WTC11 (cell line): ENCODE measurements around the gene AOC3. TPM values are rescaled to one million over a fixed set of nuclear protein-coding genes. Genes with fewer than 3 reads are reported as not detected.
A peak's percentile ranks its signal among the peaks of the same experiment; 100 is the strongest.

ENCODE experiments used
- ATF2 ChIP-seq: sonication (generic); formaldehyde crosslinking; IDR thresholded peaks from 2 replicates; pipeline ENCODE4 v1.8.1; 2022; ENCODE audit warnings: low read depth, missing genetic modification reagents, borderline replicate concordance
- ATF3 ChIP-seq: sonication (generic); formaldehyde crosslinking; conservative IDR thresholded peaks from 2 replicates; pipeline ENCODE4 v1.8.1; 2022; ENCODE audit warnings: mild to moderate bottlenecking, missing genetic modification reagents
- EMX1 ChIP-seq: fragments of 250-450 bp; sonication (Bioruptor Pico); IDR thresholded peaks from 2 replicates; pipeline ENCODE4 v1.8.0; 2021; ENCODE audit warnings: mild to moderate bottlenecking
- ESRRA ChIP-seq: sonication (generic); formaldehyde crosslinking; IDR thresholded peaks from 2 replicates; pipeline ENCODE4 v1.8.1; 2022; ENCODE audit warnings: mild to moderate bottlenecking, missing genetic modification reagents, borderline replicate concordance
- FOXP1 ChIP-seq: sonication (generic); formaldehyde crosslinking; IDR thresholded peaks from 2 replicates; pipeline ENCODE4 v1.8.0; 2022; ENCODE audit warnings: missing genetic modification reagents, mild to moderate bottlenecking, moderate library complexity, borderline replicate concordance
- FOXP4 ChIP-seq: sonication (generic); formaldehyde crosslinking; IDR thresholded peaks from 2 replicates; pipeline ENCODE4 v1.8.0; 2022; ENCODE audit warnings: mild to moderate bottlenecking, missing genetic modification reagents
- GABPB1 ChIP-seq: sonication (generic); formaldehyde crosslinking; IDR thresholded peaks from 2 replicates; pipeline ENCODE4 v1.8.1; 2023; ENCODE audit warnings: mild to moderate bottlenecking, missing genetic modification reagents
- GRHL2 ChIP-seq: fragments of 250-450 bp; sonication (Bioruptor Pico); IDR thresholded peaks from 2 replicates; pipeline ENCODE4 v1.8.0; 2022; ENCODE audit warnings: mild to moderate bottlenecking, moderate library complexity; ENCODE audit not compliant: insufficient replicate concordance, severe bottlenecking
- IRF1 ChIP-seq: sonication (generic); formaldehyde crosslinking; IDR thresholded peaks from 2 replicates; pipeline ENCODE4 v1.8.0; 2023; ENCODE audit warnings: missing genetic modification reagents
- MAX ChIP-seq: sonication (generic); formaldehyde crosslinking; IDR thresholded peaks from 2 replicates; pipeline ENCODE4 v1.8.0; 2022; ENCODE audit warnings: mild to moderate bottlenecking, missing genetic modification reagents
- MXD4 ChIP-seq: fragments of 250-450 bp; sonication (Bioruptor Pico); IDR thresholded peaks from 2 replicates; pipeline ENCODE4 v1.8.0; 2021; ENCODE audit warnings: mild to moderate bottlenecking, moderate library complexity, borderline replicate concordance
- NFE2L1 ChIP-seq: sonication (generic); formaldehyde crosslinking; IDR thresholded peaks from 2 replicates; pipeline ENCODE4 v1.8.1; 2023; ENCODE audit warnings: missing genetic modification reagents
- RORB ChIP-seq: fragments of 250-450 bp; sonication (Bioruptor Pico); IDR thresholded peaks from 2 replicates; pipeline ENCODE4 v1.9.0; 2021; ENCODE audit warnings: mild to moderate bottlenecking
- SMAD3 ChIP-seq: sonication (generic); formaldehyde crosslinking; IDR thresholded peaks from 2 replicates; pipeline ENCODE4 v1.8.0; 2022; ENCODE audit warnings: missing genetic modification reagents, mild to moderate bottlenecking, borderline replicate concordance
- SMAD4 ChIP-seq: sonication (generic); formaldehyde crosslinking; IDR thresholded peaks from 2 replicates; pipeline ENCODE4 v1.8.0; 2022; ENCODE audit warnings: mild to moderate bottlenecking, missing genetic modification reagents
- STAT6 ChIP-seq: sonication (generic); formaldehyde crosslinking; conservative IDR thresholded peaks from 2 replicates; pipeline ENCODE4 v1.8.1; 2023; ENCODE audit warnings: mild to moderate bottlenecking, low read depth, missing genetic modification reagents, moderate library complexity
- TCF7 ChIP-seq: sonication (generic); formaldehyde crosslinking; IDR thresholded peaks from 2 replicates; pipeline ENCODE4 v1.8.0; 2022; ENCODE audit warnings: mild to moderate bottlenecking, low read depth, missing genetic modification reagents, moderate library complexity
- TEAD1 ChIP-seq: sonication (generic); formaldehyde crosslinking; IDR thresholded peaks from 2 replicates; pipeline ENCODE4 v1.8.0; 2022; ENCODE audit warnings: mild to moderate bottlenecking, missing genetic modification reagents
- TP53 ChIP-seq: sonication (generic); formaldehyde crosslinking; IDR thresholded peaks from 2 replicates; pipeline ENCODE4 v1.8.1; 2023; ENCODE audit warnings: mild to moderate bottlenecking, missing genetic modification reagents
- USF1 ChIP-seq: sonication (generic); formaldehyde crosslinking; IDR thresholded peaks from 2 replicates; pipeline ENCODE4 v1.8.0; 2022; ENCODE audit warnings: mild to moderate bottlenecking, missing genetic modification reagents
- USF2 ChIP-seq: sonication (generic); formaldehyde crosslinking; IDR thresholded peaks from 2 replicates; pipeline ENCODE4 v1.8.1; 2023; ENCODE audit warnings: mild to moderate bottlenecking, missing genetic modification reagents, moderate library complexity
- ZNF416 ChIP-seq: fragments of 250-450 bp; sonication (Bioruptor Pico); IDR thresholded peaks from 2 replicates; pipeline ENCODE4 v1.9.0; 2021; ENCODE audit warnings: mild to moderate bottlenecking, inconsistent platforms
- ZNF425 ChIP-seq: fragments of 250-450 bp; sonication (Bioruptor Pico); conservative IDR thresholded peaks from 2 replicates; pipeline ENCODE4 v1.9.0; 2021; ENCODE audit warnings: mild to moderate bottlenecking
- ZNF512 ChIP-seq: sonication (generic); formaldehyde crosslinking; IDR thresholded peaks from 2 replicates; pipeline ENCODE4 v1.8.1; 2022; ENCODE audit warnings: missing genetic modification reagents, borderline replicate concordance
- total RNA-seq: library from RNA; stranded (reverse); gene quantifications from 3 replicates; pipeline ENCODE4 v1.2.3, GENCODE V29; 2021

Gene AOC3
- total RNA-seq, 1 experiment from 2014 or later = 7.6 TPM

GRCh38 chr17:42832934-42833766, 17.8 kb upstream of the AOC3 start, which contains the start of gene PSME3 (continued):
- TF ChIP-seq ATF2 (CRISPR knock-in tag) (no peak), ZNF416 (CRISPR knock-in tag) (no peak; the same call in 1 of the 2 replicates), USF2 (peak; percentile 78), ZNF512 (CRISPR knock-in tag) (no peak), SMAD4 (peak; percentile 67; the same call in 1 of the 2 replicates), USF1 (CRISPR knock-in tag) (peak; percentile 84), GRHL2 (CRISPR knock-in tag) (no peak), FOXP1 (CRISPR knock-in tag) (no peak; the same call in 1 of the 2 replicates), ESRRA (CRISPR knock-in tag) (no peak; the same call in 1 of the 2 replicates), TCF7 (no peak; the same call in 1 of the 2 replicates), TP53 (no peak), GABPB1 (CRISPR knock-in tag) (peak; percentile 92), ATF3 (CRISPR knock-in tag) (no peak), RORB (no peak), IRF1 (CRISPR knock-in tag) (0 out of 2 replicates have a peak, but pooled peaks have one; percentile 60), MXD4 (no peak), MAX (CRISPR knock-in tag) (peak; percentile 100), FOXP4 (CRISPR knock-in tag) (peak; percentile 92), TEAD1 (CRISPR knock-in tag) (peak; percentile 66; the same call in 1 of the 2 replicates), SMAD3 (CRISPR knock-in tag) (peak; percentile 66; the same call in 1 of the 2 replicates), STAT6 (CRISPR knock-in tag) (no peak), NFE2L1 (peak; percentile 59; the same call in 1 of the 2 replicates), ZNF425 (CRISPR knock-in tag) (no peak), EMX1 (no peak)
